Activated naive CD4-positive, alpha-beta T cell treated with Interleukin-2 at 50 U/mL for 16 hours (primary cell): ENCODE measurements around the gene NDUFS2.
"Not testable (repeated sequence)": the region's sequence is repeated elsewhere in the genome, so short reads cannot be mapped to it uniquely, and the experiment has no call there.

Source experiments
- DNase-seq: peaks from one replicate; pipeline ENCODE4 v3.0.0-alpha.2; 2020

Gene NDUFS2

GRCh38 chr1:161222175-161223019 lies 20.2 kb downstream of the NDUFS2 start:
- no peak for DNase-seq

DNA sequence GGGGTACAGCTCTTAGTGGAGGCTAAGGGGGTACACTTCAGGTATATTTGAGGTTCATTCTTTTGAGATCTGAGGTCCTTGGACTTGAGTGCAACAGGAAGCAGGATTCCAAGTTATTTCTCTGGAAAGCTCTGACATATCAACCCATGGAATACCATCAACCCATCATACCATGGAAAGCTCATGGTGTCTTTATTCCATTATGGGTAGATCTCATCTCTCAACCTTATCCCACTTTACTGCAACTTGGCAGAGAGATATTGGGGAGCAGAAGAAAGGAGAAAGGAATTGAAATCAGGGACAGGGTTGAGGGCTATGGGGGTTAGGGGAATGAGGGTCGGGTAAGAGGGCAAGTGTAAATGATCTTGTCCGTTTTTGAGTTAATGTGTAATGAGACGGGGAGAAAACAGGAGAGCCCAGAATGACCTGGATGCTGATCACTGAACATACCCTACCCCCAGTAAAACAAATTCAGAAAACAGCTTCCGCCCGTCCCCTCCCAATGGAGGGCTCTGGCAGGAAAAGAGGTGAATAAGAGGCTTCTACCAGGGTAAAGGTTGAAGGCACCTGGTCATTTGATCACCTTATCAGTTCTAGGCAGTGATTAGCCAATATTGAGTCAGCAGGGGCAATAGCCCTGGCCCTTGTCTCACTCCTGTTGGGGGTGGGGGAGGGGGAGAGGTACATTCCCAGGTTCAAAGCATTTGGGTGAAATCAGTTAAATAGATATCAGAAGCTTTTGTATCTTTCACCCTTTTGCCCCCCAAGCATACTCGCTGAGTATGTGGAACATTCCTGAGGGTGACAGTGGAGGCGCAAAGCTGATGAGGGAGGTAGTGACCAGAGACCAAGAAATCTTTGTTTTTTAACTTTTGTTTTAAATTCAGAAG lies 21.9 kb downstream of the NDUFS2 start:
- DNase-seq, result no peak

DNA sequence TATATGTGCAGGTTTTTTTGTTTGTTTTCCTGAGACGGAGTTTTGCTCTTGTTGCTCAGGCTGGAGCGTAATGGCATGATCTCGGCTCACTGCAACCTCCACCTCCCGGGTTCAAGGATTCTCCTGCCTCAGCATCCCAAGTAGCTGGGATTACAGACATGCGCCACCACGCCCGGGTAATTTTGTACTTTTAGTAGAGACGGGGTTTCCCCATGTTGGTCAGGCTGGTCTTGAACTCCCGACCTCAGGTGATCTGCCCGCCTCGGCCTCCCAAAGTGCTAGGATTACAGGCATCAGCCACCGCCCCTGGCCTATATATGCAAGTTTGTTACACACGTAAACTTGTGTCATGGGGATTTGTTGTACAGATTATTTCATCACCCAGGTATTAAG lies 22.5 kb downstream of the NDUFS2 start:
- DNase-seq, result not testable (repeated sequence)

GRCh38 chr1:161225178-161225533 lies 23.0 kb downstream of the NDUFS2 start:
- no peak for DNase-seq

DNA sequence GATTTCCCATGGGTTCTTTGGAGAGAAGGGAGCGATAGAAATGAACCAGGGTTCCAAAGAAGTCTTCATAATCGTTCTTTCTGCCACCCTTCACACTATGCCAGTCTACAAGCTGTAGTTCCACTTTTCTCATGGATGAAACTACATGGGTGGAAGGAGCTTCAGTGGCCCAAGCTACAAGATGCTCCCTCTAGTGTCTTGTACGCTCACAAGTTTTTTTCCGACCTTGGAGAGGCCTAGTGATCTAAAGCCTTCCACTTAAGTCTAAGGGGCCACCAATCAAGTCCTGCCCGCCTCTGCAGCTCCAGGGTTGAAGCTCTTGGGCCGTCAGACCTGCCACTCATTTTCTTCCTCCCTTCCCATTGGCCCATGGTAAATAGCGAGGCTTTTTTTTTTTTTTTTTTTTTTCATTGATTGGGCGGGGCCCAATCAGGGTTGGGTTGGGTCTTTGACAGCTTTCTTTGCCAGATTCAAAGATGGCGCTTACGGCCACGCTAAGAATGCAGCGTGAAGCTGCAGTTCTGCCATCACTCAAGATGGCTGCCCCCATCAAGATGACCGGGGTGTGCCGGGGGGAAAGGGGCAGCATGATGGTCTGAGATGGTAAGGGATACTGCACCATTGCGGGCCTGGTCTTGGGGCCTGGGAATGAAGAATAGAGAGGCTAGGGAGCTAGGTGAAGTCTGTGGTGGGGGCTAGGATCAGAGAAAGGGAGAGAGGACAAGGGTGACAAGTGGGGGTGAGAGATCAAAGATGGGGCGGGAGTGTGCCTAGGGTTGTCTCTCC lies 23.6 kb downstream of the NDUFS2 start, which contains the start of gene TOMM40L:
Gene TOMM40L, plus strand, starts transcription at position 527 of the 786 bp plus-strand sequence. CDS start 430 bp downstream, outside the sequence.
- peak; percentile 89 for DNase-seq

GRCh38 chr1:161226320-161226711 lies 24.1 kb downstream of the NDUFS2 start:
- no peak for DNase-seq

DNA sequence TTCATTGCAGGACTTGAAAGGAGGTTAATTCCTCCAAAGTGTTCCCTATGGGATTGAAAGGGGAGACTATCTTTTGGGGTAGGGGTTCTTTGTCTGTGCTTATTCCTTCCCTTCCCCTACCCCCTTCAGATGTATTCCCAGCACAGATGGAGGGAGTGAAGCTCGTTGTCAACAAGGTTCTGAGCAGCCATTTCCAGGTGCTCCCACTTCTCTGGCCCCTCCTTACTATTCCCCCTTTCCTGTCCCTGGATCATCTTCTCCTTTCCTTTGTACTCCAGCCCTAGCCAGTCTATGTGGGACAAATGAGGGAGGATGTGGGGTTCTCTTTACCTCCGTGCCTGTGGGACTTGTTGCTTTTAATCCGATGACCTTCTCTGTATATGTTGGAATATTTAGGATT lies 24.6 kb downstream of the NDUFS2 start:
- DNase-seq, result no peak

- DNase-seq, result peak; percentile 88
Observed at GRCh38 chr1:161227196-161227871, 25.2 kb downstream of the NDUFS2 start.

DNA sequence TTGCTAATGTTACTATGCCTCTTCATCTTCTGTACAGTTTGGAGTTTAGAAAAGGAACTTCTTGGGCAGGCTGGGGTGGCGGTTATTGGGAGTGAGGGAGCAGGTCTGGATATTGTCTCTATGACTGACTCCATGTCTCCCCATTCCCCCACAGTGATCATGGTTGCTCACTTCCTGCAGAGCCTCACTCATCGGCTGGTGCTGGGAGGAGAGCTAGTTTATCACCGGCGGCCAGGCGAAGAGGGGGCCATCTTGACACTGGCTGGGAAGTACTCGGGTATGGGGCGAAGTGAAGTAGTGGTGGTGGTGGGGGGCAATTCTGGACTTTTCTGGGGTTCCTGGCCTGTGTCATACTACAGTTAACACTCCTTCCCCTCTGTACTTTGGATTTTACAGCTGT lies 25.9 kb downstream of the NDUFS2 start:
- no peak for DNase-seq

DNA sequence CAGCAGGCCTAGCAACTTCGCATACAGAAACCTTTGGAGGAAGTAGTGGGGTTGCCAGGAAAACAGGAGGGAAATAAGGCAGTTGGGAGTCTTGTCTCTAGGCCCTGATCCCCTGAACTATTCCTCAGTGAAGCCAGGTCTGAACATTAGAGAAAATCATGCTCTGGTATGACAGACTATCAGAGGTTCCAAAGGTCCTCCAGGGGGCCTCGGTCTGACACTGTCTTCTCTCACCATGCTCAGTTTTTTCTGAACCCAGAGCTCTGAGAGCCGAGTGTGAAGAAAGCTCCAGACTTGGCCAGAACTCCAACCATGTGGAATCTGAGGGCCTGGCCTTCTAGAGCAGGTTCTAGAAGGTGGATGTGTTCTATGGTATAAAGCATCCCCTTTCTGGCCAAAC lies 27.7 kb downstream of the NDUFS2 start:
- DNase-seq, result no peak

GRCh38 chr1:161230762-161231161 lies 28.6 kb downstream of the NDUFS2 start:
- no peak for DNase-seq

GRCh38 chr1:161233102-161233501 lies 30.9 kb downstream of the NDUFS2 start:
- no peak for DNase-seq

DNA sequence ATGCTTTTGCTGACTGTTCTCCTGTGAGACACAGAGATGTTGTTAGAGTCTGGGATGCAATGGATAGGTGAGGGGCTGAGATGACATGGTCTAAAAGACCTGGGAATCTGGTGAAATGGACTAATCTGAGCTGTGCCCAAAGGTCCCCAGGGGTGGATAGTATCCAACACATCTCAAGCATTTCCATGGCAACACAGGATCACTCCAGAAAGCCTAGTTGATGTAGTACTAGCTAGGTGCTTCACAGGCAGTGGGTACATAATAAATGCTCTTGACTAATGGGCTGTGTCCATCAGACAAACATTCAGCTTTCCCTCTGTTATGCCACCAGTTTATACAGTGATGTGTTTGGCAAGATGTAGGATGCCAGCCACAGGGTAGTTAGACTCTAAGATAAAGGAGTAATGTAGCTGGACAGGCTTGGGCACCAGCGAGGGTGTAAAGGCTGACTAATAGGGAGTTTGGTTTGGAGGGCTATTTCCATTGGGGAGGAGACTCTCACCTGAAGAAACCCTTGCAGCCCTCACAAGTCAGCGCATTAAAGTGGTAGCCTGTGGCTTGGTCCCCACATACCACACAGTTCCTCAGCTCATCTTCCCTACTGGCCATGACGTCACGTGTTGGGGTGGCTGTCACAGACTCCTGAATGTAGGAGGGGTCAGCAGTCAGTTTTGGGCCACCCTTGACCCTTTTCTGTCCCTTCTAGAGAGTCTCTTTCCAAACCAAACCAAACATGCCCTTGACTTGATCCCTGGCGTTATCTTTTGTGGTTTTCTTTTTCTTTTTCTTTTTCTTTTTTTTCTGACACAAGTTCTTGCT lies 34.0 kb downstream of the NDUFS2 start:
- DNase-seq, result no peak

- no peak for DNase-seq
Observed at GRCh38 chr1:161238039-161238473, 35.9 kb downstream of the NDUFS2 start, which contains the start of gene NR1I3. TSS of gene NR1I3 (minus strand) at chr1:161238203. CDS start at chr1:161236565, 1,638 bp downstream.

GRCh38 chr1:161241682-161242081 lies 39.5 kb downstream of the NDUFS2 start:
- no peak for DNase-seq

DNA sequence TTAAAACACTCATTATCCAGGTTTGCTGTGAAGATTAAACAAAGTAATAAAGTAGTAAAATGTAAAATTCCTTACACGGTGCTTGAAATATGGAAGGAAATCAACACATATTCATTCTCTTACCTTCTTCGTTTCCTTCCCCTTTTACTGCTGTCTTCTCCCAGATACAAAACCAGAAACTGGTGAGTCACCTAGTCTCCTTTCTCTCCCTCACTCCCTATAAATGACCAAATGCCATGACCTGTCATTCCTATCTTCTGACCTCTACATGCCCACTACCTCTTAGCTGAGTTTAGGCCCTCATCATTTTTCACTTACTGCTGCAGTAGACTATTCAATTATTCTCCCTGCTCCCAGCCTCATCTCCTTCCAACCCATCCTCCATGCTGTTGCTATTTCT lies 40.1 kb downstream of the NDUFS2 start:
- no peak for DNase-seq

- DNase-seq, result no peak
Observed at GRCh38 chr1:161244888-161245287, 42.7 kb downstream of the NDUFS2 start.

GRCh38 chr1:161250100-161250499 lies 47.9 kb downstream of the NDUFS2 start:
- DNase-seq, result not testable (repeated sequence)

DNA sequence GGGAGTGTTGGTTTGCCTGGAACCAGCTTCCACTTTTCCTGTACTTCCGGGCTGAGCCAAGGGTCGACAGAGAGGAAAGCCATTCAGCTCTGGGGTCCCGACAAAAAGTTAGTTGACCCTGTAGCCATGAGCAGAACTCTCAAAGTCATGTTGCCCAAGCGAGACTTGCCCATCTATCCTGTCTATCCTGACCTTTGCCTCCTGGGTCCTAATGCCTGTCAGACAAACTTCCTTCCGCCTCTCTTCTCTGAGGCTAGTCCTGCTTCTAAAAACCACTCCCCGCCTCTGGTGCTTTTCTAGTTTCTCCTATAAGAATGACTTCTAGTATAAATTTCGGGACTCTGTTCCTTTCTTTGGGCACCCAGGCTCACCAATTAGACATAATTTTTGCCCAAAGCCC lies 48.7 kb downstream of the NDUFS2 start:
- DNase-seq, result no peak

- DNase-seq, result no peak
Observed at GRCh38 chr1:161251579-161251978, 49.4 kb downstream of the NDUFS2 start.

- not testable (repeated sequence) for DNase-seq
Observed at GRCh38 chr1:161255302-161255701, 53.1 kb downstream of the NDUFS2 start.
